Activated CD4-positive, alpha-beta T cell treated with anti-CD3 and anti-CD28 coated beads, Interleukin-10, Interleukin-2, amounts not matched to agents 100 ng/mL and 50 ng/mL, durations not matched to agents 16 hours and 8 hours (primary cell): Measurements from ENCODE around the gene RPL3.
"Not testable (repeated sequence)": the region's sequence is repeated elsewhere in the genome, so short reads cannot be mapped to it uniquely, and the experiment has no call there.

Source experiments
- DNase-seq: peaks from one replicate; pipeline ENCODE4 v3.0.0-alpha.2; 2020

The RPL3 gene

DNA sequence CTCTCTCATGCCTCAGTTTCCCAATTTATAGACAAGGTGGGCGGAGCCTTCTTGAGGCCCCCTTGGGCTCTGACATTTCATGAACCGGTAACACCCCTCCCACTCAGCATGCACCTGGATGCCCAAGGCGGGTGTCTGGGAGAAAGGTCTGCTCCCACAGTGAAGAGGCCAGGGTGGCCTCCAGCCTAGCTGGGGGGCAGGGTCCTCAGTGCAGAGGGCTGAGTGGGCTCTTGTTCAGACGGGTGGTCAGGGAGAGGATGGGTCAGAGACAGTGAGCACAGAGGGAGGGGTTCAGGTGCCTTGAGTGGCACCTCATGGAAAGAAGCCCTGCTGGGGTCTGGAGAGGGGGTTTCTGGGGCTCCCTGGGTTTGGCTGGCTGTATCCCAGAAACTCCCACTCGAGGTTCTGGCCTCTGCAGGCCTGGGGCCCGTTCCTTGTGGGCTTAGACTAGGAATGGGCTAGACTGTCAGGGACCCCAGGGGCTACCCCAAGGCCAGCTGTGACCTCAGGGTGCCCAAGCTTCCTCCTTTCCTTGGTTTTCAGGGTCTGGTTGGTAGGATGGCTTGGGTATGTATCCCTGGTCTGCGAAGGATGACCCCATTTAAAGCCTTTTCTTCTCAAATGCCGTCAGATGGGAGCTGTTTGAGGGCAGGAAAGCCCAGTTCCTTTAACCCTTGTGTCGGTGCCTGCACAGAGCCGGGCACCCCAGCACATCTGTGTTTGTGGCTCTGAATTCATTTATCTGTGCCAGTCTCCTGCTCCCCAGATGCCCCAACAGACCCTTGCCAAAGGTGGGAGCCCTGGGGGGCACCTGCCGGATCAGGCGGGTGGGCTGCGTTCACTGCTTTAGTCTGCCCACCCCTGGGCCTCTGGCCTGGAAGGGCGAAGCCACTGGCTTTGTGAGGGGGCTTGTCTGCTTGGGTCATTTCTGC is 31.6 kb upstream of the RPL3 start:
- no peak for DNase-seq

DNA sequence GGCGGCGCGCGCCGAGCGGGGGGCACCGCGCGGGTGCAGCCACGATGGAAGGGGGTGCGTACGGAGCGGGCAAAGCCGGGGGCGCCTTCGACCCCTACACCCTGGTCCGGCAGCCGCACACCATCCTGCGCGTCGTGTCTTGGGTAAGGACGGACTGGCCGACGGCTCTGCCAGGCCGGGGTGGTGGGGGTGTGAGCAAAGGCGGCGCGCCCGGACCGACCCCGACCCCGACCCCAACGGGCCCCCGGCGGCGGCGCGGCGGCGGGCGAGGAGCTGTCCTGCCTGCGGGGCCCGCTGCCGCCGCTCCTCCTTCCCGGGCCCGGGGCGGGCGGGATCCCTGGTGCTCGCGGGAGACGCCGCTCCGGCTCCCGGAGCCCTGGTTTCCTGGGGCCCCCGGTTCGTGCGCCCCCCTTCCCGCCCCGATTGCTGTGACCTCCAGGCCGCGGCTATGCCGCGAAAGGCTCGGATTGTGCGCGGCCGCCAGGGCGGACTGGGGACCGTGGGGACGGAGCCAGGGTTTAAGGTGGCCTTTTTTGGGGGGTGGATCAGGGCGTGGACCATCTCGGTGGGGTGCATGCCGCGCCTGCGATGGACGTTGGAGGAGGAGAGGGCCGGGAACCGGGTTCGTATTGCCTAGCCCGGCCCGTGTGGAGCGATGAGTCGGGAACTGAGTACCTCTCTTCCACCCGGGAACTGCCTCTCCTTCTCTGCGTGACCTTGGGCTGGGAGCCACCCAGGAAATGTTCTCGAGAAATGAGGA is 30.7 kb upstream of the RPL3 start, which contains the start of gene SYNGR1:
TSS of gene SYNGR1 (plus strand) at position 25 of the 760 bp plus-strand sequence. CDS start at position 45, 20 bp downstream.
- DNase-seq: no peak

DNA sequence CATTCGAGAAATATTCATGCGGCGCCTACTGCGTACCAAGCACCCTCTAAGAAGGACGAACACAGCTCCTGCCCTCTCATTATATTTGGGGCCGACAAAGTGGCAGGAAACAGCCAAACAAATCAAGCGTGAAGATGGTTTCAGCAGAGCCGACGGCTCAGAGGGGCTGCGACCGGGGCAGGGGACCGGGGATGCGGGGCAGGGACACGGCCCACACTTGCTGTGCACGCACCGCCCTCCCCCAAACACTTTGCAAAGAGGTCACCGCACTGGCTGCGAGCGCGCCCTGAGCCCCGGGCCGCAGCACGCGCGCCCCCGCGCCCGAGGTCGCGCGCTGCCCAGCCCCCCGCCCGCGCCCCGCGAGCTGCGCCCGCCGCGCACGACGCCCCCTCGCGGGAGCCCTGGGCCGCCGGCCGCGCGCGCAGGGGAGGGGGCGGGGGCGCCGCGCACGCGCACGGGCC is 30.1 kb upstream of the RPL3 start:
- no peak for DNase-seq

DNA sequence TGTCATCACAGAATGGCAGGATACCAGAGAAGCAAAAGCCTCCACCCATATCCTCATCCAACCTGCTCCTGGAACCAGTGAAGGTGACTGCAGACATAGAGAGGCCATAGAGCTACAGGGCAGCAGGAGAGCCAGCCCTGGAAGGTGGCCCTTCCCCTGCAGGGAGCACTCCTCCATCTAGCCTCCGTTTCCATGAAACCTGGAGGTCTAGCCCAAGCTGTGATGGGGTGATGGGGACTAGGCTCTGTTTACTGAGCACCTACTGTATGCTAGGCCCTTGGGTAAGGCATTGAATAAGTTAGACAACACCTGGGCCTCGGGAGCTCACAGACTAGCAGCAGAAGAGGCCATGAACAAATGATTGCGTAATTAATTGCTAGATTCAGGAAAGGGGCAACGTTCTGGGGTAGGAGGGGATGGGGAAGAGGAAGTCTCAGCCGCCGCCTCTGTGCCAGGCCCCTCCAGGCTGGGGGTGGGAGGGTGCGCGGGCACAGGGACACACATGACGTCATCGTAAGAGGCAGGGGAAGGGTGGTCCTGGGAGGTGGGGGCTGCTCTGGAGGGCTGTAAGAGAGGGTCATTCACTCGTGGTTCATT is 29.6 kb upstream of the RPL3 start:
- no peak for DNase-seq

DNA sequence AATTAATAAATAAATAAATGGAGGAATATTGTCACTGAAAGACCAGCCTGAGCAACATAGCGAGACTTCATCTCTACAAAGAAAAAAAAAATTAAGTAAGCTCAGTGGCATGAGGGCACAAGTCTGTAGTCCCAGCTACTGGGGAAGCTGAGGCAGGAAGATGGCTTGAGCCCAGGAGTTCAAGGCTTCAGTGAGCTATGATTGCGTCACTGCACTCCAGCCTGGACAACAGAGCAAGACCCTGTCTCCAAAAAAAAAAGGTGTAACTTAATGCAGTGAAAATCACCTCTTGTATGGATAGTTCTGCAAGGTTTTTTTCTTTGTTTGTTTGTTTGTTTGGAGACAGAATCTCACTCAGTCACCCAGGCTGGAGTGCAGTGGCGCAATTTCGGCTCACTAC is 25.8 kb upstream of the RPL3 start:
- DNase-seq: no peak

DNA sequence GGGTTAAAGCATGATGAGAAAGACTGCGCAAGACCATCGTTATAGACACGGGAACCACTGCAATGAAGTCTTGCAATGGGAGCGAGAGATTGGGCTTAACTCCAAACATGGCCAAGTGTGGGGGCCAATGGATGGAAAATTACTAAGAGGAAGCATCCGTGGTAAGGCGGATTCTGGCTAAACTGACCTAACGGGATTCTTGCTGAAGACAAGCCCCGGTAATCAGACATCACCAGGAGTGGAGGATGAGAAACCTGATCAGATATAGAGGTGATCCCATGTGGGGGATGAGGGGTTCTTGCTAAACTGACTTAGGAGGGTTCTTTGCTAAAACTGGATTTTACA is 24.6 kb upstream of the RPL3 start:
- no peak for DNase-seq

DNA sequence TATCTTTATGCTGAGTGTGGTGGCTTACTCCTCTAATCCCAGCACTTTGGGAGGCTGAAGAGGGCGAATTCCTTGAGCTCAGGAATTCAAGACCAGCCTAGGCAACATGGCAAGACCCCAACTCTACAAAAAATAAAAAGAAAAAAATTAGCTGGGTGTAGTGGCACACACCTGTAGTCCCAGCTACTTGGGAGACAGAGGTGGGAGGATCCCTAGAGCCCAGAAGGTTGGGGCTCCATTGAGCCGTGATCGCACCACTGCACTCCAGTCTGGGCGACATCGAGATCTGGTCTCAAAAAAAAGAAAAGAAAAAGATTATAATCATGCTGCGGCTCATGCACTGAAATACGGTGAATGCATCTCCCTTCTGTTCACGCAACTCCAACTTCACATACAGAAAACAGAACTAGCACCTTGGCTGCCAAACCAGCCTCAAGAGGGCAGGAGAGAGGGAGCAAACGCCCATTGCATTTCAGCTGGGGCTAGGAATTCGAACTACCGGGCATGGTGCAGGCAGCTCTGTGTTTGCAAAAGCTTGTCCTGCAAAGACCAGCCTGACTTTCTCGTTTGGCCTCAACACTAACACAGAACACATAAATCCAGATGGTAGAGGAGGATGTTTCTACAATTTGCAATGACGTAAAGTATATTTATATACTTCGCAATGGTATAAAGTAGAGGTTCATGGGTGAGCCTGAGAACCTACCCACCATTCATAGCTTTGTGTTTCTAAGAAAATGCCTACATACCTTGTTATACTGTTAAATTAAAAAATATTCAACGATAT is 24.0 kb upstream of the RPL3 start:
- DNase-seq: peak; percentile 49

DNA sequence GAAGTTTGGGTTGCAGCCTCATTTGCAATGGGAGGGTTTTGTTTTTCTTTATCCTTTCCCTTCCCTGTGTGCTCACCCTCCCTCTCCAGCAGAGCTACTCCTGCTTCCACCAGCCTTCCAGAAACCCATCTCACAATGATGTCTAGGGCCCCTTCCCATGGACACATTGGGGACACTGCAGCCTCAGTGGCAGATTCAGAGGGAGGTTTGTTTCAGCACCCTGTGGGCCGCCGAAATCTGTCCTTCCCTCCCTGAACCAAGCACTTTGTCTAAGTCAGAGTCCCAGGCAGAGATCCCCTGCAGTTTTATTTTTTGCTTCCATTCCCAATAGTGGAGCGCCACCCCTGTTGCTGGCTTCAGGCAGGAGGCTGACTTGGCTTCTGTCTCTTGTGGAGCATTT is 21.8 kb upstream of the RPL3 start:
- no peak for DNase-seq

DNA sequence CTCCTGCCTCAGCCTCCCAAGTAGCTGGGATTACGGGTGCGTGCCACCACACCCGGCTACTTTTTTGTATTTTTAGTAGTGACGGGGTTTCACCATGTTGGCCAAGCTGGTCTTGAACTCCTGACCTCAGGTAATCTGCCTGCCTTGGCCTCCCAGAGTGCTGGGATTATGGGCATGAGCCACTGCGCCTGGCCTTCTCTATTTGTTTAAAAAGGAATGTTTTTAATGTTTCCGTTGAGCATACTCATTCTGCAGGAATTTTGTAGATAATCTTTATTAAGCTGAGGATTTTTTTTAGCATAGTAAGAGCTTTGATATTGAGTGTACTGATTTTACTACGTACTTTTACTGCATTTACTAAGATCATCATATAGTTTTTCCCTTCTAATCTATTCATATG is 20.4 kb upstream of the RPL3 start:
- DNase-seq: not testable (repeated sequence)

DNA sequence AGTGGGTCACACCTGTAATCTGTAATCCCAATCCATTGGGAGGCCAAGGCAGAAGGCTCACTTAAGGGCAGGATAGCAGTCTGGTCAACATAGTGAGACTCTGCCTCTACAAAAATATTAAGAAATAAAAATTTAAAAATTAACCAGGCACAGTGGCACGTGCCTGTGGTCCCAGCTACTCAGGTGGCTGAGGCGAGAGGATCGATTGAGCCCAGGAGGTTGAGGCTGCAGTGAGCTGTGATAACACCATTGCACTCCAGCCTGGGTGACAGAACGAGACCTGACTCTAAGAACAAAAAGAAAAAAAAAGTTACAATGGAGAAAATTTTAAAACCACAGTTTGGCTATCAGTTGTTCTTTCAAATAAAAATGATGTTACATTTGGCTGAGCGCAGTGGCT is 17.0 kb upstream of the RPL3 start:
- DNase-seq: no peak

DNA sequence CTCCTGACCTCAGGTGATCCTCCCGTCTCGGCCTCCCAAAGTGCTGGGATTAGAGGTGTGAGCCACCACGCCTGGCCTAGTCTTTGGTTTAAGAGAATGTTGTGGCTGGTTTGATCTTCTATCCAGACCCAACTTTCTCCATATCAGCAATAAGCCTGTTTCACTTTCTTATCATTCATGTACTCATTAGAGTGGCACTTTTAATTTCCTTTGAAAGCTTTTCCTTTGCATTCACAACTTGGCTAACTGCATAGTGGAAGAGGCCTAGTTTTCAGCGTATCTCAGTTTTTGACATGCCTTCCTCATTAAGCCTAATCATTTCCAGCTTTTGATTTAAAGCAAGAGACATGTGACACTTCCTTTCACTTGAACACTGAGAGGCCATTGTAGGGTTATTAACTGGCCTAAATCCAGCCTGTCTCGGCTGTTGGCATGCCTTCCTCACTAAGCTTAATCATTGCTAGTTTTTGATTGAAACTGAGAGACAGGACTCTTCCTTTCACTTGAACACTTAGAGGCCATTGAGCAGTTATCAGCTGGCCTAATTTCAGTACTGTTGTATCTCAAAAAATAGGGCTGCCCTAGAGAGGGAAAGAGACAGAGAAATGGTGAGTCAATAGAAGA is 13.1 kb upstream of the RPL3 start:
- peak; percentile 51 for DNase-seq

DNA sequence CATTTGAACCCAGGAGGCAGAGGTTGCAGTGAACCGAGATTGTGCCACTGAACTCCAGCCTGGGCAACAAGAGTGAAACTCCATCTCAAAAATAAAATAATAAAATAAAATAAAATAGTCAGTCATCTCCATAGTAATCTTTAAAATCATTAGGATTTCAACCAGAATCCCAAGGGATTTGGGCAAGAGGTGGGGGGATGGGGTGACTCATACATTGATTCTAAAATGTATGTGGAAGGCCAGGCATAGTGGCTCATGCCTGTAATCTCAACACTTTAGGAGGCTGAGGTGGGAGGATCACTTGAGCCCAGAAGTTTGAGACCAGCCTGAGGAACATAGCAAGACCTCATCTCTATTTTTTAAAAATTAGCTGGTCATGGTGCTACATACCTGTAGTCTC is 11.1 kb upstream of the RPL3 start:
- not testable (repeated sequence) for DNase-seq

DNA sequence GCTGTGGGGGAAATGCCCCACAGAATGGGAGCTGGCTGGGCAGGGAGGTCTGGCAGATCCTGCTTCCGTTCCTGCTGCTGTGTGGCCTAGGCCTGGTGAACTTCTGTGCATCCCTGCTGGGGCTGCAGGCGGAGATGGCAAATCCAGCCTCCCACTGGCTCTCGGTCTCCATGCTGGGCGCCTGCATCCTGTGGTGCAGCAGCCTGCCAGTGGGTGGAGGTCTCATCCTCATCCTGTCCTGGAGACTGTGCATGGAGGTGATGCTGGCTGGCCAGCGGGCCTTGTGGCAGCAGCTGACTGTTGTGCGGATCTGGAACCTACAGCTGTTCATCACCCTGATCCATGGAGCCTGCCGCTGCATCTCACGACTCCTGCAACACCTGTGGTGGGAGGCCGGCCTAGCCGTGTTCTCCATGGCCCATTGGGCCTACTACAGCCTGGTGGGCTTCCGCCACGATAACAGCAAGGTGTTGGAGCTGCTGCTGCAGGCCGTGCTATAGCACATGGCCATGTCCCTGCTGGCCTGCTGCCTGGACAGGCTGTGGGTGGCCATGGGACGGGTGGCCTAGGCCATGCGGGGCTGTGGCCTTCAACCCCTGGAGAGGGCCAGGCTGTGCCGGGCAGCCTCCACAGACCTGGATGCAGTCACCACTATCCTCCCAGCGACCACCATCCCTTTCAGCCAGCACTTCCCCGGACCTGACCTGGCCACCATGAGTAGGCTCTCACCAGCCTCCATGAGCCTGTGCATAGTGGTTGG is 8.8 kb upstream of the RPL3 start:
- DNase-seq: no peak

DNA sequence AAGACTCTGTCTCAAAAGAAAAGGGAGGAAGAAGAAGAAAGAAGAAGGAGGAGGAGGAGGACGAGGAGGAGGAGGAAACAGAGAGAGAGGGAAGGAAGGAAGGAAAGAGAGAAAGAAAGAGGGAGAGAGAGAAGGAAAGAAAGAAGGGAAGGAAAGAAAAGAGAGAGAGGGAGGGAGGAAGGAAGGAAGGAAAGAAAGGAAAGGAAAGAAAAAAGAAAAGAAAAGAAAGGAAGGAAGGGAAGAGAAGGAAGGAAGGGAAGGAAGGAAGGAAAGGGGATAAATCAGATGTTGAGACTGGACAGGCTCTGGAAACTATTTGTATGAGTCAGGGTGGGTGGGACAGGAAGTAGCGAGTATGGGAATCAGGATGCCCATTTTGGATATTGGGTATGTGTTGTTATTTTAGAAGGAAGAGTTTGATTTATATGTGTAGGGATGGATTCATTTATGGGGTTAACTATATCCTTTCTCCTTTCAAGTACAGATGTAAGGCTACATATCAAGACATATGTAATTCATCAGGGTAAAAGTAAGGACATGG is 6.0 kb upstream of the RPL3 start:
- DNase-seq: no peak

DNA sequence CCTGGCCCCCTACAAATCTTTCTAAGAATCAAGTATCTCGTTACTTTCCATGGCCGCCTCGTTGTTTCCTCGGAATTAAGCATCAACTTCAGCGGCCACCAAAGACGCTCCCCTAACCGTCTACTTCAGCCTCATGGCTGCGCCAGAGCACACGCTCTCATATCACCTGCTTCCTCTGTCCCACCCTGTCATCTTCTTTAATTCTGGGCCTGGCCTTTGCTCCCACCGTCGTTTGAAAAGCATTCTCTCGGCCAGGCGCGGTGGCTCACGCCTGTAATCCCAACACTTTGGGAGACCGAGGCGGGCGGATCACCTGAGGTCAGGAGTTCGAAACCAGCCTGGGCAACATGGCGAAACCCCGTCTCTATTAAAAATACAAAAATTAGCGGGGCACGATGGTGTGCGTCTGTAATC is 1.2 kb upstream of the RPL3 start:
- DNase-seq: not testable (repeated sequence)

DNA sequence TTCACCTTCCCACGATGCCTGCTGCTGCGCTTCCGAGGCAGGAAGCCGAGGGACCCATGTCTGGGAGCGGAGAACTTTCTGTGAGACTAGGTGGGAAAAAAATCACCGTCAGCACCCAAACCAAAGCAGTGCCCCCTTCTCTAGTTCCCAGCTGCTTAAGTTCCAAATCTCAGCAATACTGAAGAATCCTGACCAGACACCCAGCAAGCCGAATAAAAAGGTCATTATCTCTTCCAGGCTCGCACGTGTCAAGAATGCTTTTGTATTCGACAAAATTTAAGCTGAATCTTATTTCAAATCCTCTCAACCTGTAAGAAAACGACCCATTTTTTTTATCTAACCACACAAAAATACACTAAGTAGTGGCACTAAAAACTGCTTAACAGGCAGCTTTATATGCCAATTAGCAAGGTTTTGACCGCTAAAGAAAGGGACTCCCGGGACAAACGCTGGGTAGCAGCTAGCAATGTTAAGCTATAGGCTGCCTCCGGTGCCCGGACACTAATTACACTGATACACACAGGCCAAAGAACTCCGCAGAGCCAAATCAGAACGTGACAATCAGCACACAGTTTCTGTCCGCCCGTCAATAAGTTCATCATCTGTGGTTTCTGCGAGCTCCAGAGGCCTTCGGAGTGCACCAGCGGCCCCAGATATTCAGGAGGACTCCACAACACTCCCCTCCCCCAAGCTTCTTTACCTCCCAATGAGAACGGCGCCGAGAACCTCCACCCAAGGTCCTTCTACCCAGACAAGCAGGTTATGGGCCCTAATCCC is 728 bp downstream of the RPL3 start:
- peak; percentile 25 for DNase-seq

DNA sequence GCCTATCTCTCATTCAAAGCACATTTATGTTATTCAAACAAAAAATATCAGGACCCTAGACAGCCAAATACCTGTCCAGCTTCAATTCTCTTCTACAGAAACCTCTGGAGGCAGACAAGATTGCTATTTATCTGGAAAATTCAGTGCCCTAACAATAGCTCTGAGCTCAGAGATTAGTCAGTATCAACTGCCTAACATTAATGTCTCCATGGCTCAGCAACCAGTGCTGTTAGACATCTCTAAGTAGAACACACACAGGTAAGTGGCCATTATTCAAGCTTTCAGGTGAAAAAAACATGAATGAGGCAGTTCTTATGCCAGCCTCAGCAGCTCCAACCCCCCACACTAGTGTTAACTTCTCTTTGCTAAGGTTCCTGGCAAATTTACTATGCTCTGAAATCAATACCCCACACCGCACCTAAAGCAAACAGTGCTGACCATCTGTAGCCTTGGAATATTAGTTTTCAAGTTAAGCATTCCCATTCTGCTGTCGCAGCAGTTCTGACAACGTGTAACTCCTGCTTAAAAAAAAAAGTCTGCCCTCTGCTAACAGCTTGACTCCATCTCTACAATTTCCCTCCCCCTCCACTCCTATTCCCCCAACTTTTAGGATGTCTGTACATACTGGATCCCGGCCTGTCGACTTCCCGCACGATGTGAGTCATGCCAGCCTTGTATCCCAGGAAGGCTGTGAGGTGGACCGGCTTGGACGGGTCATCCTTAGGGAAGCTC is 1.5 kb downstream of the RPL3 start:
- DNase-seq: no peak

DNA sequence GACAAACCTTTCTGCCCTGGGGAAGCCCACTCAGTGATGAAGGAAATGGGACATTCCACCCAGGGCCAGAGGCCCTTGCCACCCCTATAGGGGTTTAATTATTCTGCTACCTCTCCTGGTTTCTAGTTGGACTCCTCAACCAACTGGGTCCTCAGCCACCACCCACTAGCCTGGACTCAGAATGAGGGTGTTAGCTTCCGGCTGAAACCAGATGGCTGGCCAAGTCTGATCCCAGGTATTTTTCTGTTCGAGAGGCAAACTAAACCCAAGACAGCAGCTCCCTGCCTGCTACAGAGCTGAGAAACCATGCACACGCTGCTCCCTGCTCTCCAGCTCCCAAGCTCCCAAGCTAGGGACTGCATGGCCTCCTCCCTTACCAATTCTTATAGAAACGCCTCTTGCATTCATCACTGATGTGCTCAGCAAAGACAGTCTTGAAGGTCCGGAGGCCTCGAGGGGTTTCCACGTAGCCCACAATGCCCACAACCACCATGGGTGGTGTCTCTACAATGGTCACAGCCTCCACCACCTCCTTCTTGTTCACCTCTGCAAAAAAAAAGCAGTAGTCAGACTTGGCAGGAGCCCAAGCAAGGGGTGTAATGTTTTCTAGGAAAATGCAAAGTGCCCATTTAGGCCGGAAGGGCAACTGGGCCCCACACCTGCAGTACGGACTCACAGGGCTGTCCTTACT is 2.2 kb downstream of the RPL3 start:
- peak; percentile 50 for DNase-seq
